Measurements from ENCODE around the gene ZMAT5.

Gene ZMAT5

DNA sequence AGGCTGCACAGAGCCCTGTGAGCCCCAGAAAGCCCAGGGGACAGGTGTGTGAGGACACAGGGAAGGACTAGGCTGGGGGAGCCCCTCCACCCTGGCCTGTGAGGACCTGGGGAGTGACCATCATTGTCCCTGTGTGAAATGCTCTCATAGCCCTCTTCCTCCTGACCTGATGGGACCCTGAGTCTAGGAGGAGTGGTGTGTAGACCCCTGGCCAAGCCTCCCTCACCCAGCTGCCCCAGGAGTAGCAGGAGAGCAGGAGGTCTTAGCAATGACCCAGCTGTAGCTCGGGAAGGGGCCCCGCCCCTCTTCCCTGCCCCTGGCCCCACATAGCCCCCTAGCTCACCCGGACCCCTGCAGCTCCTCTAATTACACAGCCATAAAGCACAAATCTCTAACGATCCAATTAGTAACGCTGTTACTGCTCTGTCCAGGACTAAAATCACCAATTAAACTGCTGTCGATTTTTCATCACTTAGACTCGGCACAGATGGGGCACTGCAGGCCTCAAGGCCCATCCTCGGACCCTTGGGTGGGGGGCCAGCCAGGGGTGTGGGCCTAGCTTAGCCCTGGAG, 53.6 kb downstream of the ZMAT5 start:
- DNase-seq (ENCODE audit: low read depth) = no peak

DNA sequence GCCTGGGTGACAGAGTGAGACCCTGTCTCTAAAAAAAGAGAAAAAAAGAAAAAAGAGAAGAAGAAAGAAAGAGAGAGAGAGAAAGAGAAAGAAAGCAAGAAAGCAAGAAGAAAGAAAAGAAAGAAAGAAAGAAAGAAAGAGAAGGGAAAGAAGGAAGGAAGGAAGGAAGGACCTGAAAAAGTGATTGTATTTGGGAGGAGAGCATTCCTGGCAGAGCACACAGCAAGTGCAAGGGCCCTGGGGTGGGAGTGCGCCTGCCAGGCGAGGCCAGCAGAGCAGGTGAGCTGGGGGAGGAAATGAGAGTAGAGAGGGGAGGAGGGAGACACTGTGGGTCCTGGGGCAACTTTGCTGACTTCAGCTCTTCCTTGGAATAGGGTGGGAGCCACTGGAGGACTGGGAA, 54.7 kb downstream of the ZMAT5 start:
- TF ChIP-seq, protein P1, sequence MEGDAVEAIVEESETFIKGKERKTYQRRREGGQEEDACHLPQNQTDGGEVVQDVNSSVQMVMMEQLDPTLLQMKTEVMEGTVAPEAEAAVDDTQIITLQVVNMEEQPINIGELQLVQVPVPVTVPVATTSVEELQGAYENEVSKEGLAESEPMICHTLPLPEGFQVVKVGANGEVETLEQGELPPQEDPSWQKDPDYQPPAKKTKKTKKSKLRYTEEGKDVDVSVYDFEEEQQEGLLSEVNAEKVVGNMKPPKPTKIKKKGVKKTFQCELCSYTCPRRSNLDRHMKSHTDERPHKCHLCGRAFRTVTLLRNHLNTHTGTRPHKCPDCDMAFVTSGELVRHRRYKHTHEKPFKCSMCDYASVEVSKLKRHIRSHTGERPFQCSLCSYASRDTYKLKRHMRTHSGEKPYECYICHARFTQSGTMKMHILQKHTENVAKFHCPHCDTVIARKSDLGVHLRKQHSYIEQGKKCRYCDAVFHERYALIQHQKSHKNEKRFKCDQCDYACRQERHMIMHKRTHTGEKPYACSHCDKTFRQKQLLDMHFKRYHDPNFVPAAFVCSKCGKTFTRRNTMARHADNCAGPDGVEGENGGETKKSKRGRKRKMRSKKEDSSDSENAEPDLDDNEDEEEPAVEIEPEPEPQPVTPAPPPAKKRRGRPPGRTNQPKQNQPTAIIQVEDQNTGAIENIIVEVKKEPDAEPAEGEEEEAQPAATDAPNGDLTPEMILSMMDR (IDR thresholded peaks at IDR 0.05; ENCODE audit: control insufficient read depth, insufficient read depth, low read depth, low read length, missing control alignments) = no peak

More for the DNA sequence above, 53.6 kb downstream of the ZMAT5 start:
- no peak overlapping the region for H3K4me3 ChIP-seq (ENCODE audit: control insufficient read depth, low read depth, low read length)
- TF ChIP-seq, protein P1 (IDR thresholded peaks at IDR 0.05; ENCODE audit: control insufficient read depth, insufficient read depth, low read depth, low read length, missing control alignments) = no peak

DNA sequence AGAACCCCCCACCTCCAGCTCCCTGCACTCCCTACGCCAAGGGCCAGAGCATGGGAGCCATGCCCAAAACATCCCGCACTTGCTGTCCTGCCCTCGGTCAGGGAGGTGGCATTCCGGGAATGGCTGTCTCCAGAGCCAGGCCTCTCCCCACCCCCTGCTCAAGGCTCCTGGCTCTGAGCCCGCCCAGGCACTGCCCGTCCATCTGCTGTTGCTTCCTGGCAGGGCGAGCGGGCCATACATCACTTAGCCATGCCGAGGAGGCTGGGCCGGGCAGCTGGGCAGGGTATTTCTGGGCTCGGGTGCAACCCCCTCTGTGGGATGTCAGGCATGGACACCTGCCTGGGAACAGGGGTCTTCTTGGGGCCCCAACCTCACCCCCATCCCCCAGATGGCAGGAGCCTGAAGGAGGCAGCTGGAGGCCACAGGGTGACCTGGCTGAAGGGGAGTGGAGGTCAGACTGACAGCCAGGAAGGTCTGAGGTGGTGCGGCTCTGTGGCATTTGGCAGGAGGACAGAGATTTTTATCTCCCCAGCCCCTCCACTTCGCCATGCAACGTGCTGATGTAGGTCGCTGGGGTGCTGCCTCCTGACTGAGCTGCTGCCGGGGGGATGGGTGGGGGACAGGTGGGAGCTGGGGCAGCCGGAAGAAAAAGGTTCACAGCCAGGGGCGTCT, 55.7 kb downstream of the ZMAT5 start:
- no peak for DNase-seq (ENCODE audit: low read depth)
- TF ChIP-seq, protein P1 (IDR thresholded peaks at IDR 0.05; ENCODE audit: control insufficient read depth, insufficient read depth, low read depth, low read length, missing control alignments) = no peak

More for the DNA sequence above, 54.7 kb downstream of the ZMAT5 start:
- DNase-seq (ENCODE audit: low read depth) = no peak
- H3K4me3 ChIP-seq (ENCODE audit: control insufficient read depth, low read depth, low read length) = no peak overlapping the region

DNA sequence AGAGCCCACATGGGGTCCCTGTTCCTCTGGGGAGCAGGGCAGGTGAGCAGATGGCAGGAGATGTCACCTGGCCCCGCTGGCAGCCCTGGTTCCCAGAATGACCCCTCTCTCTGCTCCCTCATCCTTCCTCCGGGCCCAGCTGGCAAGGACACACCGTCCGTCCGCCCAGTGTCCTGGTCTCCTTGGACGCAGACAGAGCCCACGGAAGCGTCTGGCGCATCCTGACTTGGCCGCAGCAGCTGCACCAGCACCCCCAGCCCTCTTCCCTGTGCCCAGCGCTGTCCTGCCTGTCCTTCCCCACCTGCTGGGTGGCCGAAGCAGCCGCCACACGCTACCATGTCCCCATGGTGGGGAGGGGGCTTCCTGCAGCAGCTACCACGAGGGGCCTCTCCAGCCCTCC, 56.6 kb downstream of the ZMAT5 start:
- no peak for DNase-seq (ENCODE audit: low read depth)
- TF ChIP-seq, protein P1 (IDR thresholded peaks at IDR 0.05; ENCODE audit: control insufficient read depth, insufficient read depth, low read depth, low read length, missing control alignments) = no peak
- H3K4me3 ChIP-seq (ENCODE audit: control insufficient read depth, low read depth, low read length) = no peak overlapping the region

More for the DNA sequence above, 55.7 kb downstream of the ZMAT5 start:
- no peak overlapping the region for H3K4me3 ChIP-seq (ENCODE audit: control insufficient read depth, low read depth, low read length)

DNA sequence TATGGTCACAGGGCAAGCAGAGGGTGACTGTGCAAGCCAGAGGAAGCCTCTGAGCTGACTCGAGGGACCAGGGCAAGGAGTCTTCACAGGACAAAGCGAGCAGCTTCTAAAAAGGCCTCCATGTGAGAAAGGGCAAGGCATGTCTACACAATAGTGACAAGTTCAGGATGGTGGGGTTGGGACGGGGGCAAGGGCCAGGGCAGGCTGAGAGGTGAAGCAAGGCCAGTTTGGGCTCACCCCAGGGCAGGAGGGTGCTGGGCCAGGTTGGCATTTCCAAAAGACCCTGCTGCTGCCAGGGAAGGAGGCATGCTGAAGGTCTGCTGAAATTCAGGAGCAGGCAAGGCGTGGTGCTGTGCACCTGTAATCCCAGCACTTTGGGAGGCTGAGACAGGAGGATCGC, 59.3 kb downstream of the ZMAT5 start:
- H3K4me3 ChIP-seq (ENCODE audit: control insufficient read depth, low read depth, low read length) = no peak overlapping the region
- no peak for DNase-seq (ENCODE audit: low read depth)
- TF ChIP-seq, protein P1 (IDR thresholded peaks at IDR 0.05; ENCODE audit: control insufficient read depth, insufficient read depth, low read depth, low read length, missing control alignments) = no peak

DNA sequence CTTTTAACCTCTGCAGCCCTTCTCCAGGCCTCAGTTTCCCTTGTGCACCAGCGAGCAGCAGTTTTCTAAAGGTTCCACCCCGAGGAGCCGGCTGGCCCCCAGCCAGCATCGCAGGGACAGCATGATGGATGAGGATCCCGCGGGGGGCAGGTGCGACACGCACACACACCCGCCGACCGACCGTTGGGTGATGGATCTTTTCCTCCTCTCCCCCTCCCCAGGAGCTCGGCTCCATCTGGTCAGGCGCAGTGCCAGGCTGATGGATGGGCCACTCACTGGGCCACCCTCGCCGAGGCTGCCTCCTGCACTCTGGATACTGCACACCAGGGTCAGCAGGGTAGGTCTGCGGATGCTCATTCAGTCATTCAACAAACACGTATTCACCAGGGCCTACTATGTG, 59.8 kb downstream of the ZMAT5 start:
- no peak for DNase-seq (ENCODE audit: low read depth)
- TF ChIP-seq, protein P1 (IDR thresholded peaks at IDR 0.05; ENCODE audit: control insufficient read depth, insufficient read depth, low read depth, low read length, missing control alignments) = no peak
- no peak overlapping the region for H3K4me3 ChIP-seq (ENCODE audit: control insufficient read depth, low read depth, low read length)
